Activated CD8-positive, alpha-beta T cell treated with anti-CD3 and anti-CD28 coated beads for 36 hours (primary cell): ENCODE data around the gene E2F1. TPM values are rescaled to one million over a fixed set of nuclear protein-coding genes. Genes with fewer than 3 reads are reported as not detected.

Source experiments
- ATAC-seq: fragments of 200-7000 bp; cut with Tn5 transposase; one replicate; pipeline ENCODE4 v1.10.0; 2021; ENCODE audit warnings: mild to moderate bottlenecking, moderate library complexity
- CTCF ChIA-PET: fragments of 350-600 bp; sonication (Branson Sonifier 250); formaldehyde crosslinking; loops from one replicate; lab custom pipeline; 2021; ENCODE audit warnings: antibody characterized with exemption; lab: Charles Lee
- POLR2A ChIA-PET: fragments of 350-600 bp; sonication (Branson Sonifier 250); formaldehyde crosslinking; loops from one replicate; lab custom pipeline; 2021; ENCODE audit warnings: antibody characterized with exemption; lab: Charles Lee
- DNase-seq: peaks from one replicate; pipeline ENCODE4 v3.0.0-alpha.2; 2020
- H3K27ac Mint-ChIP-seq: one replicate; pipeline ENCODE4 v1.8.0; 2021; ENCODE audit warnings: mild to moderate bottlenecking, mixed read lengths
- H3K27me3 Mint-ChIP-seq: one replicate; pipeline ENCODE4 v1.8.0; 2021; ENCODE audit warnings: mixed read lengths
- H3K36me3 Mint-ChIP-seq: one replicate; pipeline ENCODE4 v1.8.0; 2021; ENCODE audit warnings: low read depth, mixed read lengths
- H3K4me1 Mint-ChIP-seq: one replicate; pipeline ENCODE4 v1.8.0; 2021; ENCODE audit warnings: low read depth, mixed read lengths
- H3K4me3 Mint-ChIP-seq: one replicate; pipeline ENCODE4 v1.8.0; 2021; ENCODE audit warnings: mild to moderate bottlenecking, moderate library complexity, mixed read lengths
- H3K9me3 Mint-ChIP-seq: one replicate; pipeline ENCODE4 v1.8.0; 2021; ENCODE audit warnings: mixed read lengths
- intact Hi-C: fragments of 100-400 bp; cut with micrococcal nuclease; formaldehyde crosslinking; loops from one replicate; pipeline ENCODE4 v1.10.0; 2022
- total RNA-seq, 2 experiments: library from RNA; stranded (reverse); gene quantifications; one replicate each; pipeline ENCODE4 v1.2.3, GENCODE V29; 2021
- TF ChIP-seq, protein P1 (sequence below): fragments of 200-600 bp; IDR thresholded peaks from one replicate; pipeline ENCODE4 v1.8.0; 2022; ENCODE audit warnings: antibody characterized with exemption, mild to moderate bottlenecking

E2F1 gene
- total RNA-seq, 2 experiments from 2014 or later: 71.2 to 72.0 TPM

DNA sequence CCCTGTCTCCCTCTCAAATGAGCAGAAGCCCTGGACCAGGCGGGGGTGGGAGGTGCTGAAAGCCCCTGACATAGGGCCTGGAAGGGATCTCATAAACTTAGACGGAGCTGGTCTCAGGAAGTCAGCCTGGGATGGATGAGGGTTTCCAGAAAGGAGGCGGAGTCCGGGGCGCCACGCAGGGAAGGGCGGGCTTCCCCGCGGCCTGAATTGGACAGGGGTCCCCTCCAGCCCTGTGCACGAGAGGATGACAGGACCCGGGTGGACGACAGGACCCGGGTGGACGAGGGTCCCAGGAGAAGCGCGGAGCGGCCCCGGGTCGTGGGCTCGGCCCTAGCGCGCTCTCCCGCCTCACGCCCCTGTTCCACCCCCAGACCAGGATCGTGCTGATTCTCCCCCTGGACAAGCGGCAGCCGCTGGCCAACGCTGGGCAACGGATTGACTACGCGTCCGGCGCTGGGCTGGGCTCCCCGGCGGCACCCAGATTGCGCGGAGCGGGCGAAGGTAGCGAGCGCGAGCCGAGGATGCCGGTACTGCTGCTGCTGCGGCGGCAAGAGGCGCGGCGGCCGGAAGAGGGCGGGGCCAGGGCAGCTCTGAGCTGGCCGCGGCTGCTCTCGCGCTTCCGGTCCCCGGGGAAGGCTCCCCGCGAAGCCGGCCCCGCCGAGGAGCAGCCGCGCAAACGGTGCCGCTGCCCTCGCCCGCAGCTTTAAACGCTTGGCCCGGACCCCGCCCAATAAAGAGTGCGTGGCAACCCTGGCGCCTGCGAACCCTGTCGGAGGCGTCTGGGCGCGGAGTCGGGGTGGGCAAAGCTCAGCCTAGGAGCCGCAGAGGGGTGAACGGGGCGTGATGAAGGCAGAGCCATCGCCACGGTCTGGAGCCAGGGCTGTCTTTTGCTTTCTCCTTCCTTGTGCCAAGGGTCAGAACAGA lies 22.8 kb downstream of the E2F1 start:
- TF ChIP-seq, protein P1, sequence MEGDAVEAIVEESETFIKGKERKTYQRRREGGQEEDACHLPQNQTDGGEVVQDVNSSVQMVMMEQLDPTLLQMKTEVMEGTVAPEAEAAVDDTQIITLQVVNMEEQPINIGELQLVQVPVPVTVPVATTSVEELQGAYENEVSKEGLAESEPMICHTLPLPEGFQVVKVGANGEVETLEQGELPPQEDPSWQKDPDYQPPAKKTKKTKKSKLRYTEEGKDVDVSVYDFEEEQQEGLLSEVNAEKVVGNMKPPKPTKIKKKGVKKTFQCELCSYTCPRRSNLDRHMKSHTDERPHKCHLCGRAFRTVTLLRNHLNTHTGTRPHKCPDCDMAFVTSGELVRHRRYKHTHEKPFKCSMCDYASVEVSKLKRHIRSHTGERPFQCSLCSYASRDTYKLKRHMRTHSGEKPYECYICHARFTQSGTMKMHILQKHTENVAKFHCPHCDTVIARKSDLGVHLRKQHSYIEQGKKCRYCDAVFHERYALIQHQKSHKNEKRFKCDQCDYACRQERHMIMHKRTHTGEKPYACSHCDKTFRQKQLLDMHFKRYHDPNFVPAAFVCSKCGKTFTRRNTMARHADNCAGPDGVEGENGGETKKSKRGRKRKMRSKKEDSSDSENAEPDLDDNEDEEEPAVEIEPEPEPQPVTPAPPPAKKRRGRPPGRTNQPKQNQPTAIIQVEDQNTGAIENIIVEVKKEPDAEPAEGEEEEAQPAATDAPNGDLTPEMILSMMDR: no peak
- H3K9me3 Mint-ChIP-seq: no peaks in the 10 kb centered on the region
- intact Hi-C loops: no loop called here
- DNase-seq (peak; percentile 89), ATAC-seq (peak; percentile 71)
- H3K4me3 Mint-ChIP-seq: peak overlapping the region; percentile 67
- ChIA-PET CTCF (interaction anchor here (0.7 to 4.2 kb wide), 4 partner anchors 11 to 215 kb away, joined by 3 to 20 read pairs (median 4); no protein-coding TSS in a partner anchor), POLR2A (interaction anchor here (0.7 to 15.4 kb wide), 7 partner anchors 9 to 219 kb away, joined by 3 to 262 read pairs (median 5); partner anchors contain the start of gene NECAB3)
- no peaks in the 10 kb centered on the region for H3K27me3 Mint-ChIP-seq
- H3K4me1 Mint-ChIP-seq: peaks cover 31% of the 10 kb centered on the region
- H3K27ac Mint-ChIP-seq: peak overlapping the region; percentile 87
- H3K36me3 Mint-ChIP-seq: peaks cover 4% of the 10 kb centered on the region

DNA sequence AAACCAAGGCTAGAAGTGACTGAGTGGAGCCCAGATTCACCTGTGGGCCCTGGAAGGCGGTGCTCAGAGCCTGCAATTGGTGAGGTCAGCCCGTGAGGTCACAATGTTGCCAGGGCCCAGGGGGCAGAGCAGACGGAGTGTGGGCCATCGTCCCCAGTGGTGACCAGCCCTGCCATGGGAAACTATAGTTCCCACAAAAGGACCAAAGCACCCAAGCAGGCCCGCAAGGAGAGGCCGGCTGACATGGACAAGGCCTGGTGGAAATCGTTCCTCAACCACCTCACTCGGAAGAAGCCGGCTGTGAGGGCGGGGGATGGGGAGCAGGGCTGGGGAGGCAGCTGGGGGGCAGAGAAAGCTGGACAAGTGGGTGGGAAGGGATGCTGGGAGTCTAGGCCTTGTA lies 24.0 kb downstream of the E2F1 start, which contains the start of gene C20orf144:
TSS of gene C20orf144 (plus strand) at position 156 of the 400 bp plus-strand sequence. CDS start at position 175, 19 bp downstream.
- Mint-ChIP-seq H3K36me3 (no peaks in the 10 kb centered on the region), H3K27ac (peak within 1 kb of the TSS; percentile 39), H3K4me3 (peak within 1 kb of the TSS; percentile 67), H3K4me1 (peaks cover 29% of the 10 kb centered on the region), H3K9me3 (no peaks in the 10 kb centered on the region), H3K27me3 (no peaks in the 10 kb centered on the region)
- intact Hi-C loops: no loop called here
- TF ChIP-seq, protein P1: no peak
- no peak for ATAC-seq
- ChIA-PET POLR2A (interaction anchor here (0.8 to 15.4 kb wide), 2 partner anchors 18 to 27 kb away, joined by 3 to 262 read pairs; partner anchors contain the start of gene NECAB3), CTCF (interaction anchor here (1.8 to 4.2 kb wide), 2 partner anchors 10 to 25 kb away, joined by 4 to 20 read pairs; no protein-coding TSS in a partner anchor)
- no peak for DNase-seq

DNA sequence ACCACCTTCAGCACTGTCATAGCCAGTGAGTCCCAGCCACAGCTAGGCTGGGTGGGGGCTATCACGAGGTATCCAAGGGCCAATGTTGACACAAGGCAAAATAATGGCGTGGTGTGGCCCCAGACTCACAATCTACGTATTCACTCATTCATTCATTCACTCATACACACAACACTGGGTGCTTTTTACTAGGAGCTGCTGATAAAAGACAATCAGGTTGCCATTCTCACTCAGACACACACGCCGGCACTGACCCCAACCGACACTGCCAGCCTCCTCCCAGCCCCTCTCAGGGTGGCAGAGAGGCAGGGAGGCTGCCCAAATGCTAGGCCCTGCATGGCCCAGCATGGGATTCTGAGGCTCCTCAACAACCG lies 25.5 kb downstream of the E2F1 start:
- DNase-seq (no peak), ATAC-seq (no peak)
- ChIA-PET CTCF (no interaction called here), POLR2A (interaction anchor here (0.7 kb wide), 1 partner anchor 72 kb away, joined by 3 read pairs; no protein-coding TSS in a partner anchor)
- H3K36me3 Mint-ChIP-seq: no peaks in the 10 kb centered on the region
- no peak overlapping the region for H3K27ac Mint-ChIP-seq
- H3K27me3 Mint-ChIP-seq: no peaks in the 10 kb centered on the region
- H3K4me3 Mint-ChIP-seq: no peak overlapping the region
- TF ChIP-seq, protein P1: no peak
- intact Hi-C loops: no loop called here
- H3K4me1 Mint-ChIP-seq: peaks cover 21% of the 10 kb centered on the region
- no peaks in the 10 kb centered on the region for H3K9me3 Mint-ChIP-seq

GRCh38 chr20:33660035-33660684 lies 26.0 kb downstream of the E2F1 start:
- no peaks in the 10 kb centered on the region for H3K27me3 Mint-ChIP-seq
- ATAC-seq: no peak
- H3K9me3 Mint-ChIP-seq: no peaks in the 10 kb centered on the region
- POLR2A ChIA-PET: no interaction called here
- peaks cover 16% of the 10 kb centered on the region for H3K4me1 Mint-ChIP-seq
- no peak overlapping the region for H3K4me3 Mint-ChIP-seq
- TF ChIP-seq, protein P1: no peak
- no peak overlapping the region for H3K27ac Mint-ChIP-seq
- intact Hi-C loops: no loop called here
- DNase-seq: no peak
- CTCF ChIA-PET: interaction anchor here (2.0 kb wide), 1 partner anchor 8 kb away, joined by 7 read pairs; no protein-coding TSS in a partner anchor
- no peaks in the 10 kb centered on the region for H3K36me3 Mint-ChIP-seq
